ENCODE measurements around the gene BIN2. TPM values are rescaled to one million over a fixed set of nuclear protein-coding genes. Genes with fewer than 3 reads are reported as not detected.

BIN2 gene
- total and polyA plus RNA-seq, 2 of the 4 experiments (the other 2 are of a cell fraction), result not detected

DNA sequence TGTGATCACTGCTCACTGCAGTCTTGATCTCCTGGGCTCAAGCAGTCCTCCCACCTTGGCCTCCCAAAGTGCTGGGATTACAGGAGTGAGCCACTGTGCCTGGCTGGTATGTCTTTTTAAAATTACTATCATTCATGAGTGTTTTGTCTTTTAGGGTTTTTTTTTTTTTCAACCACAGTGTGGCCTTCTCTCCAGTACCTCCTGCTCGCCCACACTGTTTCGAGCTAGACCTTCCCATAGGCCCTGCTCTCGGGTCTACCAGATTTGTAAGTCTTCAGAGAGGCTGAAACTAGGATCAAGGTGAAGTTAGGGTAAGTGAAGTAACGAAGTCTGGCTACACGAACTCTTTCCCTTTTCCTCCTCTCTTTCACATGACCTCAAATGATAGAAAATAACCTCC lies 1.5 kb downstream of the BIN2 start:
- peaks cover 9% of the 10 kb centered on the region for H3K4me1 ChIP-seq (ENCODE audit: control insufficient read depth, insufficient read depth, low read length)
- no peaks in the 10 kb centered on the region for H4K20me1 ChIP-seq (ENCODE audit: insufficient read depth, low read length)
- H3K4me2 ChIP-seq (ENCODE audit: low read depth, low read length), result no peak overlapping the region
- H2AK5ac ChIP-seq (ENCODE audit: low read depth, low read length), result no peak overlapping the region
- ChIA-PET CTCF (interaction anchor here (3.5 kb wide), 1 partner anchor 19 kb away, joined by 16 read pairs; no protein-coding TSS in a partner anchor), POLR2A (ENCODE audit: unreplicated experiment) (no interaction called here)
- H3K9me1 ChIP-seq (ENCODE audit: insufficient read depth, low read length), result 0 out of 2 replicates have a peak, but pooled peaks cover 8% of the 10 kb centered on the region
- no peak overlapping the region for H3K4ac ChIP-seq (ENCODE audit: low read depth, low read length)
- ATAC-seq (ENCODE audit: low read depth) (no peak), DNase-seq (no peak)
- no peak overlapping the region for H3K4me3 ChIP-seq (ENCODE audit: insufficient read depth, low read depth, low read length)
- no peak overlapping the region for H2BK120ac ChIP-seq (ENCODE audit: low read depth, low read length)
- no peak overlapping the region for H2BK5ac ChIP-seq (ENCODE audit: low read depth, low read length, poor library complexity, severe bottlenecking)
- dilution Hi-C loops (cut with HindIII; ENCODE audit: low sequenced_read_pairs, unreplicated experiment) (no loop called here), intact Hi-C loops (cut with micrococcal nuclease) (no loop called here), in situ Hi-C loops (cut with MboI; ENCODE audit: low sequenced_read_pairs) (no loop called here)
- TF ChIP-seq NFE2L2 (IDR thresholded peaks at IDR 0.05; ENCODE audit: low read depth, low read length) (no peak), POLR2A (IDR thresholded peaks at IDR 0.05; ENCODE audit: low read depth, low read length) (no peak), FOS (IDR thresholded peaks at IDR 0.05; ENCODE audit: low read depth, low read length) (no peak), MAZ (IDR thresholded peaks at IDR 0.05; ENCODE audit: borderline replicate concordance, low read depth, low read length) (no peak), RAD21 (IDR thresholded peaks at IDR 0.05; ENCODE audit: low read length) (no peak), CEBPB (IDR thresholded peaks at IDR 0.05; ENCODE audit: low read depth, low read length) (no peak), SMC3 (IDR thresholded peaks at IDR 0.05; ENCODE audit: low read depth, low read length) (no peak), RCOR1 (IDR thresholded peaks at IDR 0.05; ENCODE audit: insufficient replicate concordance, low read length) (no peak), RFX5 (IDR thresholded peaks at IDR 0.05; ENCODE audit: low read depth, low read length) (no peak), MAFK (IDR thresholded peaks at IDR 0.05; ENCODE audit: low read depth, low read length) (no peak), CHD1 (IDR thresholded peaks at IDR 0.05; ENCODE audit: low read depth, low read length) (no peak)
- TF ChIP-seq, protein P1, sequence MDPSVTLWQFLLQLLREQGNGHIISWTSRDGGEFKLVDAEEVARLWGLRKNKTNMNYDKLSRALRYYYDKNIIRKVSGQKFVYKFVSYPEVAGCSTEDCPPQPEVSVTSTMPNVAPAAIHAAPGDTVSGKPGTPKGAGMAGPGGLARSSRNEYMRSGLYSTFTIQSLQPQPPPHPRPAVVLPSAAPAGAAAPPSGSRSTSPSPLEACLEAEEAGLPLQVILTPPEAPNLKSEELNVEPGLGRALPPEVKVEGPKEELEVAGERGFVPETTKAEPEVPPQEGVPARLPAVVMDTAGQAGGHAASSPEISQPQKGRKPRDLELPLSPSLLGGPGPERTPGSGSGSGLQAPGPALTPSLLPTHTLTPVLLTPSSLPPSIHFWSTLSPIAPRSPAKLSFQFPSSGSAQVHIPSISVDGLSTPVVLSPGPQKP (IDR thresholded peaks at IDR 0.05; ENCODE audit: borderline replicate concordance, low read depth, low read length), result no peak
- TF ChIP-seq, protein P2, sequence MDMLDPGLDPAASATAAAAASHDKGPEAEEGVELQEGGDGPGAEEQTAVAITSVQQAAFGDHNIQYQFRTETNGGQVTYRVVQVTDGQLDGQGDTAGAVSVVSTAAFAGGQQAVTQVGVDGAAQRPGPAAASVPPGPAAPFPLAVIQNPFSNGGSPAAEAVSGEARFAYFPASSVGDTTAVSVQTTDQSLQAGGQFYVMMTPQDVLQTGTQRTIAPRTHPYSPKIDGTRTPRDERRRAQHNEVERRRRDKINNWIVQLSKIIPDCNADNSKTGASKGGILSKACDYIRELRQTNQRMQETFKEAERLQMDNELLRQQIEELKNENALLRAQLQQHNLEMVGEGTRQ (IDR thresholded peaks at IDR 0.05; ENCODE audit: low read depth, low read length), result no peak
- H4K8ac ChIP-seq (ENCODE audit: low read depth in 2 of 2, low read length in 2 of 2), result no peak overlapping the region
- no TSS peak for BruUV-seq (replicated peaks)
- H3K79me1 ChIP-seq (ENCODE audit: low read depth in 1 of 2, low read length in 2 of 2), result no peaks in the 10 kb centered on the region
- no peak overlapping the region for H3K18ac ChIP-seq (ENCODE audit: low read depth, low read length)
- H3K27me3 ChIP-seq (ENCODE audit: control insufficient read depth, insufficient read depth, low read length), result no peaks in the 10 kb centered on the region
- H3K27ac ChIP-seq (ENCODE audit: insufficient read depth, low read length), result no peak overlapping the region
- H2AK9ac ChIP-seq (replicated peaks; ENCODE audit: low read depth, low read length, poor library complexity), result no peak overlapping the region
- no CpG with 5 or more reads among the region's 5 CpGs for WGBS, 2 experiments (ENCODE audit: extremely low coverage in 2 of 2, insufficient read length in 1 of 2)
- H4K91ac ChIP-seq (ENCODE audit: insufficient read depth, low read depth, low read length), result no peak overlapping the region
- no peaks in the 10 kb centered on the region for H3K36me3 ChIP-seq (ENCODE audit: control insufficient read depth, insufficient read depth, low read length)
- H4K5ac ChIP-seq (ENCODE audit: low read depth, low read length), result no peak overlapping the region
- H3K9me3 ChIP-seq (ENCODE audit: control insufficient read depth, insufficient read depth, low read length), result no peaks in the 10 kb centered on the region
- H3K9ac ChIP-seq (ENCODE audit: low read depth, low read length), result no peak overlapping the region
- no peak overlapping the region for H3K14ac ChIP-seq (replicated peaks; ENCODE audit: low read depth, low read length)
- H3K56ac ChIP-seq (ENCODE audit: extremely low read depth, insufficient read depth, low read length), result no peak overlapping the region
- H2BK20ac ChIP-seq (ENCODE audit: low read depth, low read length), result no peak overlapping the region
- no peak overlapping the region for H2BK15ac ChIP-seq (ENCODE audit: low read depth, low read length)
- no peak overlapping the region for H2AFZ ChIP-seq (replicated peaks; ENCODE audit: low read length, poor library complexity)
- H3K23ac ChIP-seq (ENCODE audit: low read depth, low read length), result no peak overlapping the region

Data from IMR-90 (cell line).